WTC11 (cell line): ENCODE measurements around the gene CYREN.

ENCODE experiments used
- CREB1 ChIP-seq: sonication (generic); formaldehyde crosslinking; IDR thresholded peaks from 2 replicates; pipeline ENCODE4 v1.8.0; 2023; ENCODE audit warnings: mild to moderate bottlenecking, missing genetic modification reagents
- CREM ChIP-seq: sonication (generic); formaldehyde crosslinking; IDR thresholded peaks from 2 replicates; pipeline ENCODE4 v1.8.1; 2022; ENCODE audit warnings: mild to moderate bottlenecking, missing genetic modification reagents, moderate library complexity
- CTCF ChIP-seq: fragments of 200-600 bp; IDR thresholded peaks from 2 replicates; pipeline ENCODE4 v1.8.0; 2022; ENCODE audit warnings: antibody characterized with exemption
- MAX ChIP-seq: sonication (generic); formaldehyde crosslinking; IDR thresholded peaks from 2 replicates; pipeline ENCODE4 v1.8.0; 2022; ENCODE audit warnings: mild to moderate bottlenecking, missing genetic modification reagents
- NFYB ChIP-seq: sonication (generic); formaldehyde crosslinking; conservative IDR thresholded peaks from 2 replicates; pipeline ENCODE4 v1.8.0; 2022; ENCODE audit warnings: low read depth, missing genetic modification reagents
- TCF7 ChIP-seq: sonication (generic); formaldehyde crosslinking; IDR thresholded peaks from 2 replicates; pipeline ENCODE4 v1.8.0; 2022; ENCODE audit warnings: mild to moderate bottlenecking, low read depth, missing genetic modification reagents, moderate library complexity
- ZNF219 ChIP-seq: sonication (generic); formaldehyde crosslinking; IDR thresholded peaks from 2 replicates; pipeline ENCODE4 v1.8.0; 2023; ENCODE audit warnings: missing genetic modification reagents, mild to moderate bottlenecking, borderline replicate concordance

- TF ChIP-seq CTCF, result no peak
- TF ChIP-seq CREB1 (CRISPR knock-in tag), result no peak
- TF ChIP-seq TCF7 (CRISPR knock-in tag), result no peak
- TF ChIP-seq ZNF219 (CRISPR knock-in tag), result no peak
- no peak for TF ChIP-seq CREM (CRISPR knock-in tag)
- TF ChIP-seq NFYB (CRISPR knock-in tag), result no peak
- TF ChIP-seq MAX, result no peak
Observed at GRCh38 chr7:135117096-135117495, 53.4 kb downstream of the CYREN start.
